Measurements from ENCODE around the gene BMERB1.

DNA sequence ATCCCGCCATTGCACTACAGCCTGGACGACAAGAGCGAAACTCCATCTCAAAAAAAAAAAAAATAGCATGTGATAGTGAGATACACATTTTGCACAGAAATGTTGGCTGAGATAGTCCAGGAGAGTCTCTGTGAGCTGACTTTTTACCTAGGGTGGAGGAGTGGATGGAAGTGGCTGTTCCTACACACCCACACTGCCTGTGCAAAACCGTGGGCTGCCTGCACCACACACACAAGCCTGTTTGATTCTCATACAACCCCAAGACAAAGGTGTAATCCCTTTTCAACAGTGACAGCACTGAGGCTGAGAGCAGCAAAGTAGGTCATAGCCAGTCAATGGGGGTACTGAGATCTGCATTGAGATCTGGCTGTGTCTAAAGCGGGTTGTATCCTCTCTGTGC, 121.7 kb downstream of the BMERB1 start:
- TF ChIP-seq, protein P1, sequence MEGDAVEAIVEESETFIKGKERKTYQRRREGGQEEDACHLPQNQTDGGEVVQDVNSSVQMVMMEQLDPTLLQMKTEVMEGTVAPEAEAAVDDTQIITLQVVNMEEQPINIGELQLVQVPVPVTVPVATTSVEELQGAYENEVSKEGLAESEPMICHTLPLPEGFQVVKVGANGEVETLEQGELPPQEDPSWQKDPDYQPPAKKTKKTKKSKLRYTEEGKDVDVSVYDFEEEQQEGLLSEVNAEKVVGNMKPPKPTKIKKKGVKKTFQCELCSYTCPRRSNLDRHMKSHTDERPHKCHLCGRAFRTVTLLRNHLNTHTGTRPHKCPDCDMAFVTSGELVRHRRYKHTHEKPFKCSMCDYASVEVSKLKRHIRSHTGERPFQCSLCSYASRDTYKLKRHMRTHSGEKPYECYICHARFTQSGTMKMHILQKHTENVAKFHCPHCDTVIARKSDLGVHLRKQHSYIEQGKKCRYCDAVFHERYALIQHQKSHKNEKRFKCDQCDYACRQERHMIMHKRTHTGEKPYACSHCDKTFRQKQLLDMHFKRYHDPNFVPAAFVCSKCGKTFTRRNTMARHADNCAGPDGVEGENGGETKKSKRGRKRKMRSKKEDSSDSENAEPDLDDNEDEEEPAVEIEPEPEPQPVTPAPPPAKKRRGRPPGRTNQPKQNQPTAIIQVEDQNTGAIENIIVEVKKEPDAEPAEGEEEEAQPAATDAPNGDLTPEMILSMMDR (conservative IDR thresholded peaks at IDR 0.05; ENCODE audit: low read depth in 2 of 2), result no peak
- TF ChIP-seq EZH2phosphoT487 (IDR thresholded peaks at IDR 0.05; ENCODE audit: unreplicated experiment) (no peak), JUNB (IDR thresholded peaks at IDR 0.05; ENCODE audit: unreplicated experiment) (no peak), EZH2 (IDR thresholded peaks at IDR 0.05; ENCODE audit: low read depth, unreplicated experiment) (no peak), ZNF114 (CRISPR knock-in tag; IDR thresholded peaks at IDR 0.05) (no peak), POLR2AphosphoS5 (IDR thresholded peaks at IDR 0.05; ENCODE audit: low read depth) (no peak), CREB1 (CRISPR knock-in tag; IDR thresholded peaks at IDR 0.05; ENCODE audit: low read depth) (no peak), NANOG (IDR thresholded peaks at IDR 0.05; ENCODE audit: borderline replicate concordance) (no peak), ZNF331 (CRISPR knock-in tag; IDR thresholded peaks at IDR 0.05; ENCODE audit: low read depth) (no peak)
- TF ChIP-seq, protein P2, sequence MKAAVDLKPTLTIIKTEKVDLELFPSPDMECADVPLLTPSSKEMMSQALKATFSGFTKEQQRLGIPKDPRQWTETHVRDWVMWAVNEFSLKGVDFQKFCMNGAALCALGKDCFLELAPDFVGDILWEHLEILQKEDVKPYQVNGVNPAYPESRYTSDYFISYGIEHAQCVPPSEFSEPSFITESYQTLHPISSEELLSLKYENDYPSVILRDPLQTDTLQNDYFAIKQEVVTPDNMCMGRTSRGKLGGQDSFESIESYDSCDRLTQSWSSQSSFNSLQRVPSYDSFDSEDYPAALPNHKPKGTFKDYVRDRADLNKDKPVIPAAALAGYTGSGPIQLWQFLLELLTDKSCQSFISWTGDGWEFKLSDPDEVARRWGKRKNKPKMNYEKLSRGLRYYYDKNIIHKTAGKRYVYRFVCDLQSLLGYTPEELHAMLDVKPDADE (IDR thresholded peaks at IDR 0.05), result no peak
- TF ChIP-seq, protein P3, sequence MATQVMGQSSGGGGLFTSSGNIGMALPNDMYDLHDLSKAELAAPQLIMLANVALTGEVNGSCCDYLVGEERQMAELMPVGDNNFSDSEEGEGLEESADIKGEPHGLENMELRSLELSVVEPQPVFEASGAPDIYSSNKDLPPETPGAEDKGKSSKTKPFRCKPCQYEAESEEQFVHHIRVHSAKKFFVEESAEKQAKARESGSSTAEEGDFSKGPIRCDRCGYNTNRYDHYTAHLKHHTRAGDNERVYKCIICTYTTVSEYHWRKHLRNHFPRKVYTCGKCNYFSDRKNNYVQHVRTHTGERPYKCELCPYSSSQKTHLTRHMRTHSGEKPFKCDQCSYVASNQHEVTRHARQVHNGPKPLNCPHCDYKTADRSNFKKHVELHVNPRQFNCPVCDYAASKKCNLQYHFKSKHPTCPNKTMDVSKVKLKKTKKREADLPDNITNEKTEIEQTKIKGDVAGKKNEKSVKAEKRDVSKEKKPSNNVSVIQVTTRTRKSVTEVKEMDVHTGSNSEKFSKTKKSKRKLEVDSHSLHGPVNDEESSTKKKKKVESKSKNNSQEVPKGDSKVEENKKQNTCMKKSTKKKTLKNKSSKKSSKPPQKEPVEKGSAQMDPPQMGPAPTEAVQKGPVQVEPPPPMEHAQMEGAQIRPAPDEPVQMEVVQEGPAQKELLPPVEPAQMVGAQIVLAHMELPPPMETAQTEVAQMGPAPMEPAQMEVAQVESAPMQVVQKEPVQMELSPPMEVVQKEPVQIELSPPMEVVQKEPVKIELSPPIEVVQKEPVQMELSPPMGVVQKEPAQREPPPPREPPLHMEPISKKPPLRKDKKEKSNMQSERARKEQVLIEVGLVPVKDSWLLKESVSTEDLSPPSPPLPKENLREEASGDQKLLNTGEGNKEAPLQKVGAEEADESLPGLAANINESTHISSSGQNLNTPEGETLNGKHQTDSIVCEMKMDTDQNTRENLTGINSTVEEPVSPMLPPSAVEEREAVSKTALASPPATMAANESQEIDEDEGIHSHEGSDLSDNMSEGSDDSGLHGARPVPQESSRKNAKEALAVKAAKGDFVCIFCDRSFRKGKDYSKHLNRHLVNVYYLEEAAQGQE (IDR thresholded peaks at IDR 0.05; ENCODE audit: unreplicated experiment), result no peak
- TF ChIP-seq, protein P4, sequence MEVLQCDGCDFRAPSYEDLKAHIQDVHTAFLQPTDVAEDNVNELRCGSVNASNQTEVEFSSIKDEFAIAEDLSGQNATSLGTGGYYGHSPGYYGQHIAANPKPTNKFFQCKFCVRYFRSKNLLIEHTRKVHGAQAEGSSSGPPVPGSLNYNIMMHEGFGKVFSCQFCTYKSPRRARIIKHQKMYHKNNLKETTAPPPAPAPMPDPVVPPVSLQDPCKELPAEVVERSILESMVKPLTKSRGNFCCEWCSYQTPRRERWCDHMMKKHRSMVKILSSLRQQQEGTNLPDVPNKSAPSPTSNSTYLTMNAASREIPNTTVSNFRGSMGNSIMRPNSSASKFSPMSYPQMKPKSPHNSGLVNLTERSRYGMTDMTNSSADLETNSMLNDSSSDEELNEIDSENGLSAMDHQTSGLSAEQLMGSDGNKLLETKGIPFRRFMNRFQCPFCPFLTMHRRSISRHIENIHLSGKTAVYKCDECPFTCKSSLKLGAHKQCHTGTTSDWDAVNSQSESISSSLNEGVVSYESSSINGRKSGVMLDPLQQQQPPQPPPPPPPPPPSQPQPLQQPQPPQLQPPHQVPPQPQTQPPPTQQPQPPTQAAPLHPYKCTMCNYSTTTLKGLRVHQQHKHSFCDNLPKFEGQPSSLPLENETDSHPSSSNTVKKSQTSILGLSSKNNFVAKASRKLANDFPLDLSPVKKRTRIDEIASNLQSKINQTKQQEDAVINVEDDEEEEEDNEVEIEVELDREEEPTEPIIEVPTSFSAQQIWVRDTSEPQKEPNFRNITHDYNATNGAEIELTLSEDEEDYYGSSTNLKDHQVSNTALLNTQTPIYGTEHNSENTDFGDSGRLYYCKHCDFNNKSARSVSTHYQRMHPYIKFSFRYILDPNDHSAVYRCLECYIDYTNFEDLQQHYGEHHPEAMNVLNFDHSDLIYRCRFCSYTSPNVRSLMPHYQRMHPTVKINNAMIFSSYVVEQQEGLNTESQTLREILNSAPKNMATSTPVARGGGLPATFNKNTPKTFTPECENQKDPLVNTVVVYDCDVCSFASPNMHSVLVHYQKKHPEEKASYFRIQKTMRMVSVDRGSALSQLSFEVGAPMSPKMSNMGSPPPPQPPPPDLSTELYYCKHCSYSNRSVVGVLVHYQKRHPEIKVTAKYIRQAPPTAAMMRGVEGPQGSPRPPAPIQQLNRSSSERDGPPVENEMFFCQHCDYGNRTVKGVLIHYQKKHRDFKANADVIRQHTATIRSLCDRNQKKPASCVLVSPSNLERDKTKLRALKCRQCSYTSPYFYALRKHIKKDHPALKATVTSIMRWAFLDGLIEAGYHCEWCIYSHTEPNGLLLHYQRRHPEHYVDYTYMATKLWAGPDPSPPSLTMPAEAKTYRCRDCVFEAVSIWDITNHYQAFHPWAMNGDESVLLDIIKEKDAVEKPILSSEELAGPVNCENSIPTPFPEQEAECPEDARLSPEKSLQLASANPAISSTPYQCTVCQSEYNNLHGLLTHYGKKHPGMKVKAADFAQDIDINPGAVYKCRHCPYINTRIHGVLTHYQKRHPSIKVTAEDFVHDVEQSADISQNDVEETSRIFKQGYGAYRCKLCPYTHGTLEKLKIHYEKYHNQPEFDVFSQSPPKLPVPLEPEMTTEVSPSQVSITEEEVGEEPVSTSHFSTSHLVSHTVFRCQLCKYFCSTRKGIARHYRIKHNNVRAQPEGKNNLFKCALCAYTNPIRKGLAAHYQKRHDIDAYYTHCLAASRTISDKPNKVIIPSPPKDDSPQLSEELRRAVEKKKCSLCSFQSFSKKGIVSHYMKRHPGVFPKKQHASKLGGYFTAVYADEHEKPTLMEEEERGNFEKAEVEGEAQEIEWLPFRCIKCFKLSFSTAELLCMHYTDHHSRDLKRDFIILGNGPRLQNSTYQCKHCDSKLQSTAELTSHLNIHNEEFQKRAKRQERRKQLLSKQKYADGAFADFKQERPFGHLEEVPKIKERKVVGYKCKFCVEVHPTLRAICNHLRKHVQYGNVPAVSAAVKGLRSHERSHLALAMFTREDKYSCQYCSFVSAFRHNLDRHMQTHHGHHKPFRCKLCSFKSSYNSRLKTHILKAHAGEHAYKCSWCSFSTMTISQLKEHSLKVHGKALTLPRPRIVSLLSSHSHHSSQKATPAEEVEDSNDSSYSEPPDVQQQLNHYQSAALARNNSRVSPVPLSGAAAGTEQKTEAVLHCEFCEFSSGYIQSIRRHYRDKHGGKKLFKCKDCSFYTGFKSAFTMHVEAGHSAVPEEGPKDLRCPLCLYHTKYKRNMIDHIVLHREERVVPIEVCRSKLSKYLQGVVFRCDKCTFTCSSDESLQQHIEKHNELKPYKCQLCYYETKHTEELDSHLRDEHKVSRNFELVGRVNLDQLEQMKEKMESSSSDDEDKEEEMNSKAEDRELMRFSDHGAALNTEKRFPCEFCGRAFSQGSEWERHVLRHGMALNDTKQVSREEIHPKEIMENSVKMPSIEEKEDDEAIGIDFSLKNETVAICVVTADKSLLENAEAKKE (CRISPR knock-in tag; IDR thresholded peaks at IDR 0.05), result no peak
